Left ventricle myocardium inferior (tissue), 1 donor: ENCODE data around the gene SMARCE1. TPM values are rescaled to one million over a fixed set of nuclear protein-coding genes. Genes with fewer than 3 reads are reported as not detected.
"Not testable (repeated sequence)": the region's sequence is repeated elsewhere in the genome, so short reads cannot be mapped to it uniquely, and the experiment has no call there.

Experiments
- DNase-seq: peaks from one replicate; pipeline ENCODE4 v3.0.0-alpha.2; 2020
- H3K27ac ChIP-seq: fragments of 200-600 bp; replicated peaks from 2 replicates; pipeline ENCODE4 v1.8.0; 2021
- H3K27me3 ChIP-seq: fragments of 200-600 bp; 2 replicates; pipeline ENCODE4 v1.8.0; 2021; ENCODE audit warnings: low read depth
- H3K36me3 ChIP-seq: fragments of 200-600 bp; 2 replicates; pipeline ENCODE4 v1.8.0; 2021
- H3K4me1 ChIP-seq: fragments of 200-600 bp; 2 replicates; pipeline ENCODE4 v1.8.0; 2021
- H3K4me3 ChIP-seq: fragments of 200-600 bp; 2 replicates; pipeline ENCODE4 v1.8.0; 2021; ENCODE audit warnings: mild to moderate bottlenecking, moderate library complexity
- H3K9me3 ChIP-seq: fragments of 200-600 bp; replicated peaks from 2 replicates; pipeline ENCODE4 v1.8.0; 2021
- intact Hi-C: fragments of 100-400 bp; cut with micrococcal nuclease; formaldehyde crosslinking; loops from one replicate; pipeline ENCODE4 v1.11.0; 2022
- total RNA-seq: library from RNA; stranded (reverse); fragmentation: NEBNext Ultra II Directional; extraction: Animal tissue kit (Norgen Biotek cat#: 25700); gene quantifications from one replicate; pipeline ENCODE4 v1.2.1, GENCODE V29; 2021
- TF ChIP-seq, protein P1 (sequence below): fragments of 200-600 bp; IDR thresholded peaks from 2 replicates; pipeline ENCODE4 v1.8.0; 2021; ENCODE audit warnings: antibody characterized with exemption, mild to moderate bottlenecking, borderline replicate concordance
- donor health status: DM: no; HTN: yes; CAD: no; lungs with severe emphysema.

The SMARCE1 gene
- total RNA-seq, 1 donor from 2014 or later = 58.6 TPM

DNA sequence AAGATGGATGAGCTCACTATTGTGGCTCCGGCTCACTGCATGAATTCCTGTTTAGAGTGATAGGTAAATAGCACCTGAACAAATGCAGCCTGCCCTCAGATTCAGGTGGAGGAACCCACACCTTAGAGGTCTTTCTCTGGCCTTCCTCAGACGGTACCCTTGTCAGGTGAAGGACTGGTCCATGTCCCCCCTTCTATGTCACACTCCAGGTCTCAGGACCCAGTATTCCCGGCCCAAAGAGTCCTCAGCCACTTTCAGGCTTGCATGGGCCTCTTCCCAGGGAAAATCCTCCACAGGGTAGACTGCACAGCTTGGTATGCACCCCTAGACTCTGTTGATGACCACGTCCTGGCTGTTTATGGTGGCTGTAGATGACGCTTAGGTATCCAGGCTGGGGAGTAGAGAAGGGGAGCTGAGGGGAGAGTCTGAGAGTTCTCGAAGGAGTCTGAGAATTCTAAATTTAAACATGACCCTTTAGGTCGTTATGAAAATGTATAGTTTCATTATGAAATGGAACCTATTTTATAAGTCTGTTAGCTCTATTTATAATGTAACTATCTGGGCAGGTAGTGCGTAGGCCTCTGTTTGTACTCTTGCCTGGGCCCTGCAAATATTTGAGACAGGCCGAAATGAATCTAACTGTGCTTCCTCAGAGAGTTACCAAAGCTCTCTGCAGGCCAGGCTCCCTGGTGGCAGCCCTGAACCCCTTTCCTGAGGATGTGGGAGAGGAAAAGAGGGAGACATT, 49.9 kb downstream of the SMARCE1 start:
- Histone ChIP-seq H3K4me3 (no peak overlapping the region), H3K27ac (peak overlapping the region; percentile 50), H3K9me3 (no peaks in the 10 kb centered on the region), H3K36me3 (no peaks in the 10 kb centered on the region), H3K27me3 (no peaks in the 10 kb centered on the region), H3K4me1 (no peaks in the 10 kb centered on the region)
- TF ChIP-seq, protein P1, sequence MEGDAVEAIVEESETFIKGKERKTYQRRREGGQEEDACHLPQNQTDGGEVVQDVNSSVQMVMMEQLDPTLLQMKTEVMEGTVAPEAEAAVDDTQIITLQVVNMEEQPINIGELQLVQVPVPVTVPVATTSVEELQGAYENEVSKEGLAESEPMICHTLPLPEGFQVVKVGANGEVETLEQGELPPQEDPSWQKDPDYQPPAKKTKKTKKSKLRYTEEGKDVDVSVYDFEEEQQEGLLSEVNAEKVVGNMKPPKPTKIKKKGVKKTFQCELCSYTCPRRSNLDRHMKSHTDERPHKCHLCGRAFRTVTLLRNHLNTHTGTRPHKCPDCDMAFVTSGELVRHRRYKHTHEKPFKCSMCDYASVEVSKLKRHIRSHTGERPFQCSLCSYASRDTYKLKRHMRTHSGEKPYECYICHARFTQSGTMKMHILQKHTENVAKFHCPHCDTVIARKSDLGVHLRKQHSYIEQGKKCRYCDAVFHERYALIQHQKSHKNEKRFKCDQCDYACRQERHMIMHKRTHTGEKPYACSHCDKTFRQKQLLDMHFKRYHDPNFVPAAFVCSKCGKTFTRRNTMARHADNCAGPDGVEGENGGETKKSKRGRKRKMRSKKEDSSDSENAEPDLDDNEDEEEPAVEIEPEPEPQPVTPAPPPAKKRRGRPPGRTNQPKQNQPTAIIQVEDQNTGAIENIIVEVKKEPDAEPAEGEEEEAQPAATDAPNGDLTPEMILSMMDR = no peak
- no peak for DNase-seq
- intact Hi-C loops = no loop called here

DNA sequence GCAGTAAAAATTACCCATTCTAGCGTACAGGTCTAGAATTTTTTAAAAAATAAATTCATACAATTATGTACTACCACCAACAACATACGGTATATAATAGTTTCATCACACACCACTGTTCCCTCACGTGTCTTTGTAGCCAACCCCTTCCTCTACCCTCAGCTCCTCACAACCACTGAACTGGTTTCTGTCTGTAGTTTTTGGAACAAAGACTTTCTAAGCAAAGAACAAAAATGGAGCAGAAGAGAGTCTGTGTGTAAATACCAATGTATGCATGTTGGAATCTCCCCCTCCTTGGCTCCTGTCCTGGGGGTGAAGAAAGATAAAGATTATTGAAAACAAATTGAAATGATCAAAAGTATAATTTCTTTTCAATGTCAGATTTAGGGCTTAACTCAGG, 50.5 kb downstream of the SMARCE1 start:
- Histone ChIP-seq H3K36me3 (no peaks in the 10 kb centered on the region), H3K27me3 (no peaks in the 10 kb centered on the region), H3K27ac (no peak overlapping the region), H3K9me3 (no peaks in the 10 kb centered on the region), H3K4me1 (no peaks in the 10 kb centered on the region), H3K4me3 (no peak overlapping the region)
- intact Hi-C loops = no loop called here
- TF ChIP-seq, protein P1 = no peak
- DNase-seq = no peak

DNA sequence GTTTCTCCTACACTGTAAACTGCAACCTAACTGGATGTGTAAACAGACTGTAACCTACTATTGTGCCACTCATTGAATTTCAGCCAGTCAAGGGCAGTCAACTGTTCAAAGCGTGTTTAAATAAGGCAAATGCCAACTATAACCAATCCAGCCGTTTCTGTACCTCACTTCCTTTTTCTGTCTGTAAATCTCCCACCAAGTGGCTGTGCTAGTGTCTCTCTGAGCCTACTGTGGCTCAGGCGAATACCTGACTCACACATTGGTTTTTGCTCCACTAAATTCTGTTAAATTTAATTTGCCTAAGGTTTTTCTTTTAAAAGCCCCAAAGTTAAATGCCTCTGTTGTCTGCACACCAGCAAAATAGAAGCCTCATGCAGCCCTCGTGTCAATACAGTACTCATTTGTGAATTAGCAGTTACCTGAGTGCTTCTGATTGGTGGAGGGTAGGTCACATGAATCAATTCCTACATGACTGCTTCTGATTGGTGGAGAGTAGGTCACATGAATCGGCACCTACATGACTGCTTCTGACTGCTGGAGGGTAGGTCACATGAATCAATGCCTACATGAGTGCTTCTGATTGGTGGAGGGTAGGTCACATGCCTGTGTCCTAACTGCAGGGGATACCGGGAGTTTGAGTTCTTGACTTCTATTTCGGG, 51.2 kb downstream of the SMARCE1 start:
- TF ChIP-seq, protein P1 = no peak
- no peak overlapping the region for H3K27ac ChIP-seq
- intact Hi-C loops = no loop called here
- DNase-seq = no peak
- H3K9me3 ChIP-seq = no peaks in the 10 kb centered on the region
- no peaks in the 10 kb centered on the region for H3K36me3 ChIP-seq
- H3K27me3 ChIP-seq = no peaks in the 10 kb centered on the region
- H3K4me1 ChIP-seq = no peaks in the 10 kb centered on the region
- H3K4me3 ChIP-seq = no peak overlapping the region

DNA sequence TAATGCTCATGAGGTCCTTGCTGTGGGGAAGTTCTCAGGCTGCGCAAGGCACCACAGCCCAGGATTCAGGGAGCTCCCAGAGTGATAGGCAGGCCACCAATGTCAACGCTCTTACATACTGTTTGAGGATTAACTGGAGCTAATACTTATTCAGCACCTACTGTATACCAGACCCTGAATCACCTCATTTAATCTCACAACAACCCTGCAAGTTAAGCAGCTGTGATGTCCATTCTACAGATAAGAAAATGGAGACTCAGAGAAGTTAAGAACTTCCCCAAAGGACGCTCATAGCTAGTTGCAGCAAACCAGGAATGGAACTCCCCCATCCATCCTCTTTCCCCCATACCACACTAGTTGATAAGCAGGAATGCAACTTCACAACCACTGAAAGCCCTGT, 56.9 kb downstream of the SMARCE1 start:
- no peak overlapping the region for H3K27ac ChIP-seq
- TF ChIP-seq, protein P1 = no peak
- intact Hi-C loops = no loop called here
- no peak for DNase-seq
- H3K4me3 ChIP-seq = no peak overlapping the region
- peaks cover 6% of the 10 kb centered on the region for H3K4me1 ChIP-seq
- H3K36me3 ChIP-seq = no peaks in the 10 kb centered on the region
- H3K27me3 ChIP-seq = no peaks in the 10 kb centered on the region
- peaks cover 10% of the 10 kb centered on the region for H3K9me3 ChIP-seq

DNA sequence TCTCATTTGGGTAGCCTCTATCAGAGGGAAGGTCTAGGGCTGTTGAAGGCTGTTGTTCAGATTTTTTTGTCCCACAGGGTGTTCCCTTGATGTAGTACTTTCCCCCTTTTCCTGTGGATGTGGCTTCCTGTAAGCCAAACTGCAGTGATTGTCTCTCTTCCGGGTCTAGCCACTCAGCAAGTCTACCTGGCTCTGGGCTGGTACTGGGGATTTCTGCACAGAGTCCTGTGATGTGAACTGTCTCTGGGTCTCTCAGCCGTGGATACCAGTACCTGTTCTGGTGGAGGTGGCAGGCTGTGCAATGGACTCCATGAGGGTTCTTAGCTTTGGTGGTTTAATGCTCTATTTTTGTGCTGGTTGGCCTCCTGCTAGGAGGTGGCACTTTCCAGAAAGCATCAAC, 59.1 kb downstream of the SMARCE1 start:
- H3K36me3 ChIP-seq = no peaks in the 10 kb centered on the region
- H3K9me3 ChIP-seq = peaks cover 29% of the 10 kb centered on the region
- TF ChIP-seq, protein P1 = no peak
- H3K4me3 ChIP-seq = no peak overlapping the region
- DNase-seq = no peak
- intact Hi-C loops = no loop called here
- no peak overlapping the region for H3K27ac ChIP-seq
- H3K27me3 ChIP-seq = no peaks in the 10 kb centered on the region
- peaks cover 6% of the 10 kb centered on the region for H3K4me1 ChIP-seq

DNA sequence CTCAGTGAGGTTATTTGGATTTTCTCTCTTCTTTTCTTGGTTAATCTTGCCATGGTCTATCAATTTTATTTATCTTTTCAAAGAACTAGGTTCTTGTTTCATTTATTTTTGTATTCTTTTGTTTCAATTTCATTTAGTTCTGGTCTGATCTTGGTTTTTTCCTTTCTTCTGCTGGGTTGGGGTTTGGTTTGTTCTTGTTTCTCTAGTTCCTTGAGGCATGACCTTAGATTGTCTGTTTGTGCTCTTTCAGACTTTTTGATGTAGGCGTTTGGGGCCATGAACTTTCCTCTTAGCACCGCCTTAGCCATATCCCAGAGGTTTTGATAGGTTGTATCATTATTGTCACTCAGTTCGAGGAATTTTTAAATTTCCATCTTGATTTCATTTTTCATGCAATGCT, 61.4 kb downstream of the SMARCE1 start:
- Histone ChIP-seq H3K9me3 (peaks cover 29% of the 10 kb centered on the region), H3K4me1 (peaks cover 25% of the 10 kb centered on the region)
- intact Hi-C loops, H3K4me3 ChIP-seq, H3K27ac ChIP-seq, DNase-seq, H3K27me3 ChIP-seq, H3K36me3 ChIP-seq: not testable (repeated sequence)

DNA sequence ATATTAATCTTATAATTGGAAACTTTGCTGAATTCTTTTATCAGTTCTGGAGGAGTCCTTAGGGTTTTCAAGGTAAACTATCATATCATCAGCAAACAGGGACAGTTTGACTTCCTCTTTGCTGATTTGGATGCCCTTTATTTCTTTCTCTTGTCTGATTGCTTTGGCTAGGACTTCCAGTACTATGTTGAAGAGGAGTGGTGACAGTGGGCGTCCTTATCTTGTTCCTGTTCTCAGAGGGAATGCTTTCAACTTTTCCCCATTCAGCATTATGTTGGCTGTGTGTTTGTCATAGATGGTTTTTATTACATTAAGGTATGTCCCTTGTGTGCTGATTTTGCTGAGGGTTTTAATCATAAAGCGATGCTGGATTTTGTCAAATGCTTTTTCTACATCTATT, 62.7 kb downstream of the SMARCE1 start:
- H3K36me3 ChIP-seq, H3K27ac ChIP-seq, H3K27me3 ChIP-seq, DNase-seq, H3K4me3 ChIP-seq, intact Hi-C loops: not testable (repeated sequence)
- Histone ChIP-seq H3K4me1 (peaks cover 25% of the 10 kb centered on the region), H3K9me3 (peaks cover 29% of the 10 kb centered on the region)
